Fibroblast of peridontal ligament (primary cell): ENCODE measurements around the gene GLP1R.

ENCODE experiments used
- DNase-seq: peaks from one replicate; pipeline ENCODE4 v3.0.0-alpha.2; 2010; ENCODE audit errors: extremely low read depth

GLP1R gene

DNA sequence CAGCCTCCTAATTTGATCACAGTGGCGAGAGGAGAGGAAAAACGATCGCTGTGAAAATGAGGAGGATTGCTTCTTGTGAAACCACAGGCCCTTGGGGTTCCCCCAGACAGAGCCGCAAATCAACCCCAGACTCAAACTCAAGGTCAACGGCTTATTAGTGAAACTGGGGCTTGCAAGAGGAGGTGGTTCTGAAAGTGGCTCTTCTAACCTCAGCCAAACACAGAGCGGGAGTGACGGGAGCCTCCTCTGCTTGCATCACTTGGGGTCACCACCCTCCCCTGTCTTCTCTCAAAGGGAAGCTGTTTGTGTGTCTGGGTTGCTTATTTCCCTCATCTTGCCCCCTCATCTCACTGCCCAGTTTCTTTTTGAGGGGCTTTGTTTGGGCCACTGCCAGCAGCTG, 37.7 kb downstream of the GLP1R start:
- DNase-seq = no peak

DNA sequence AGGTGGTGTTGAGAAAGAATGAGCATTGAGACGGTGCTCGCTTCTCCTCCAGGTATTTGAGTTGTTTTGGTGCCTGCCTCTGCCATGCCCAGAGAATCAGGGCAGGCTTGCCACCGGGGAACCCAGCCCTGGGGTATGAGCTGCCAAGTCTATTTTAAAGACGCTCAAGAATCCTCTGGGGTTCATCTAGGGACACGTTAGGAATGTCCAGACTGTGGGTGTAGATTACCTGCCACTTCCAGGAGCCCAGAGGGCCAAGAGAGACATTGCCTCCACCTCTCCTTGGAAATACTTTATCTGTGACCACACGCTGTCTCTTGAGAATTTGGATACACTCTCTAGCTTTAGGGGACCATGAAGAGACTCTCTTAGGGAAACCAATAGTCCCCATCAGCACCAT, 38.1 kb downstream of the GLP1R start:
- no peak for DNase-seq

DNA sequence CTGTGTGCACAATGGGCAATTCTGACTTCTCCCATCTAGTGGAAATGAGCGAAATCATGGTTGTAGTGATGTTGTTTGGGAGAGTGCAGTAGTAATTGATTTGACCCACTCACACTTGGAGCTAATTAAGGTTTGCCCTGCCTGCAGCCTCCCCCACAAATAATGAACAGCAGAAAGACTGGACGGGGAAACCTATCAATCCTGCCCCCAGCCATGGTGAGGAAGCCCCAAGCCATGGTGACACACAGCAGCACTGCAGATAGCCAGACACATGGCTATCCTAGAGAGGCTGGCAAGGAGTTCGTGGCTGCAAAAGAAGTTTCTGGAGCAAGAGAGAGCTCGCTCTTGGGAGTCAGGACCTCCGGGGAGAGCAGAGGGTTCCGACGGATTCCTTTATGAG, 38.6 kb downstream of the GLP1R start:
- DNase-seq = no peak

DNA sequence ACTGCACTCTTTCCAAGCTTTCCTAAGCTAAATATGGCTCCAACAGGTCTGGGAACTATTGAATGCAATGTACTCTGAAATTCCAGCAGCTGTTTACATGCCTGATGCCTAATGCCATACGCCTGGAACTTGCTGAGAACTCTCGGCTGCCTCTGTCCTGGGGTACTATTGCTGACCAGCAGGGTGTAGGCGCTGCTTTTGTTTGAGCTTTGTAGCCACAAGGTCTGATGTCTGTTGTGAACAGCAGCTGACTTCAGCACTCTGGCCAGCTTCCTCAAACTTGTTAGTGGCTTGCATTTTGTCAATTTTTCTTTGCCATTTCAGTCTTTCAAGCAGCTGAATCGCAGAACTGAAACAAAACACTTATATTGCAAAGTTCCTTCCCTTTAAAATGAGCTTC, 39.8 kb downstream of the GLP1R start:
- peak; percentile 78 for DNase-seq

DNA sequence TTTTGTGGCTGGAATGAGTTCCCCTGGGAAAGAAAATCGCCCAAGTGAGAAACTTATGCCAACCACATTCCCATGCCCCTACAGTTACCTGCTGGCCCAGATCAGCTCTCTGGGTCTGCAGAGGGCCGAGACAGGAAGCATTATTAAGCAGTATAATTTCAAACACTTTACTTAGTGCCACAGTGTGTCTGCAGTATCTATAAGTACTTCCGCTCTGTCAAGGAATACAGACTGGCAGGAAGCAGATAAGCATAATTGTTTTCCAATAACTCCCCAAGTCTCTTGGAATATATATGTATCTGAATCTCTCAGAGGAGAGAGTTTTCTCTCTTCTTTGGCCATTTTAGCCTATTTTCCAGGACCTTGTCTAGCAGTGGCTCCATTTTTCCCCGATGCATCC, 41.5 kb downstream of the GLP1R start:
- DNase-seq = no peak

DNA sequence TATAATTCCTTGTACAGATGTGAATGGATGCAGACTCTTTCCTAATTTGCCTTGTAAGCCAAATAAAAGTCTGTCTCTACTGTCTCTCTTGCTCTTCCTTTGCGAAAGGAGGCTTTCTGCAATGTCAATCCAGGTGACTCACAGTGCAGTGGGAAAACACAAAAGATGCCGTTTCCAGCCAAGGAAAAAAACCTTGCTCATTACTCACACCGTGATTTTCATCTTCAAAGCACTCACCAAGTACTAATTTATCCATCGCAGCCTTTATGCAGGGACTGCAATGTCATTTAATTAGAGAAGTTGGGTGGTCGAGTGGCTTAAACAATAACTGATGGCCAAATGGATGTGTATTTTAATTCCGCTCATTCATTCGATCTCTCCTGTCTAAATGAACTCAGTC, 42.6 kb downstream of the GLP1R start:
- DNase-seq = no peak

DNA sequence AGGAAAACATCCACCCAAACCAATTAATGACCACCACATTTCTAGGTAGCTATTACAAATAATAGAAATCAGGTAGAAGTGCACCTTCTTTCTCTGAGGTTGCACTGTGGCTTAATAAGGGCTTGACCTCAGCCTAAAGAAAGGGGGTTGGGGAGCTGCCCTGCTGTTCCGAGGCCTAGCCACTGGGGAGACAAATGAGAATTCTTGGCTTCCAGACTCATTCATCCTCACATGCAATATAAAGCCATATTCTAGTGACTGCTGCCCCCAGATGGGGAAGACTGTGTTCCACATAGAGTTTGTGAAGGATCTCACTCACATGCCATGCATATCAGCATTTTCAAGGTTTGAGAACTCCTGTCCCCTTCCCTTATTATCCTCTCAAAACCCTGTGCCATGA, 43.5 kb downstream of the GLP1R start:
- no peak for DNase-seq

DNA sequence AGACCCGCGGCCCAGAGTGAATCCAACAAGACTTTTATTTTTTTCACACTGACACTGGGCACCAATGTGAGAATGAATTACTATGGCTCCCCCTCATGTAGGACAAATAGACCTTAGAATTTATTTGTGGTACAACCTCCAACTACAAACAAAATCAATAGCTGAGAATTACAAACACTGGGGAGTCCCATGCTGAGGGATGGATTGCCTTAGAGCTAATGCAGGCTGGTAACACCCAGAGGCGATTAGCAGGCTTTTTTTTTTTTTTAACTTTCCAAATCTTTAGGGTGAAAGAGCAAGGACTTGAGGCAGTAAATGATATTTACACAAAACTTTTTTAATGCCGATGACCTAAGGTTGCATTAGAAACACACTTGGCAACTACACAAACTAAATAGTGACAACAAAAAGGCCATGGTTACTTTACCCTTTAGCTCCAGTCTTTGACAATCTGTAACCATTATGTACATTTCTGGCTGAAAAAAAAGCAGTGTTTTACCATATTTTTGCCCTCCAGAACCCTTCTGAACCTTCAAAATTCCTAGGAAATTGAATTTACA, 44.6 kb downstream of the GLP1R start:
- no peak for DNase-seq

DNA sequence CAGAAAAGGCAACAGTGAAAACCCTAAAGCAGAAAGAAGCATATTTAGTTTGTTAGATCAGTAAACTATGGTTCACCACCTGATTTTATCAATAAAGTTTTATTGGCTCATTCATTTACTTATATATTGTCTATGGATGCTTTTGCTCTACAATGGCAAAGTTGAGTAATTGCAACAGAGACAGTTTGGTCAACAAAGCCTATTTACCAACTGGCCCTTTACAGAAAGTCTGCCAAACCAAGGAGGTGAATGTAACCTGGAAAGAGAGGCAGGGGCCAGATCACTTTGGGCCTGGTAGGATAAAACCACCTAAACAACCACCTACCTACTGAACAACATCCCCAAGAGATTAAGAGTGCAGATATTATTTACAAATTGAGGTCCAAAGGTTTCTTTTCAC, 47.0 kb downstream of the GLP1R start:
- DNase-seq = no peak

DNA sequence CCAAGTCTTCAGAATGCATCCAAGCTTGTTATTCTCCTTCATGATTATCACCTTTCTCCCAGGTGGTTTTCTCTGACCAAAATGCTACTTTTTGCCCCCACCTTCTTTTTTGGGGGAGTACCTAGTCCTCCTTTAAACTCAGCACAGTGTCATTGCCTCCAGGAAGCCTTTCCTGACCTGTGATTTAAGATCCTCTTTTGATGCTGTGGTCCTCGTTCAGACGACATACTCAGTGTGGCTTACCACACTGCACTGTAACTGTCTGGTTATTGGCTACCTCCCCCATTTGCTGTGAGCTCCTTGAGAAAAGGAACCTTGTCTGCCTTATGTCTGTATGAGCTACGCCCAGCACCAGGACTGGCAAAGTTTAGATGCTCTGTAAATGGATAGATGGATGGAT, 51.8 kb downstream of the GLP1R start:
- DNase-seq = no peak

DNA sequence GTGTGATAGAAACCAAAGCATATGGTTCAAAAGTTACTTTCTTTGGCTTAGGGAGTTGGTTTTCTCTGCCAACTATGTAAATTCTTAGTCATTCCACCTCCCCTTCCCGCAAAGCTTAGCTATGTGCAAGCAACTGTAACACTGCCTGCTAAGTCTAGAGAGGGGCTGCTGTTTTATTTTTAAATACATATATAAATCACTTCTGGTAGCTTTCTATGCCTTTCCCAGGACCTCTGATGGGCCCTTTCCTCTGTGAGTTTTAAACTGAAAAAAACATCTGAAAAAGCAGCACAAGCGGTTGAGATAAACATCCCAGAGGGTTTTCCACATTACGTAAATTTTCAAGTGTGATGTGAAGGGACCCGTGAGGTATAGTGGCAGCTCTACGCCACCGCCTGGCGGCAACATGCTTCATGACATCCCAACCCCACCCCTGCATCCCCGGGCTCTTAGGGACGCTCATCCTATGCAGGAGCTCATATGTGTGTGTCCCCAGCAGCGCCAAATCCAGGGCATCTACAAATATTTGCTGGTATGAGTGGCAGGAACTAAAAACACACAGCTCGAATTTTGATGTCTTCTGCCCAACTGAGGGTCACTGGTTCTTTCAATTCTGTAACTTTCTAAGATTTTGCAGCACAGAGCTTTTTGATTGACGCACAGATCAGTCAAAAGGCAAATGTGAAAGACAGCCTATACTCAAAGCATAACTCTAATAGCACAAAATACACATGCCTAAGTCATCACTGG, 53.7 kb downstream of the GLP1R start:
- DNase-seq = peak; percentile 83

DNA sequence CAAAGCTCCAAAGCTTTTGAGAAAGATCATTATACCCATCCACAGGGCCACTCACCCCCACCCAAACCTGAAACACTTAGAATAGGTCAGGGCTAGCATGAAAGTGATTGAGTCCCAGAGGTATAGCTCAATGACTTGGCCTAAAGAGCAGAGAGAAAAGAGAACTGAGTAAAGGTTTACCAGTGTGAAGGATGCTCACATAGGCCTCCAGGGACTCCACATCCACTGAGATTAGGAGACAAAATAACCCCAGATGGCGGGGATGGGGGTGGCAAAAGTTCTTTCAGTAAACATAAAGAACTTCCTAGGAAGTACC, 54.2 kb downstream of the GLP1R start:
- no peak for DNase-seq

DNA sequence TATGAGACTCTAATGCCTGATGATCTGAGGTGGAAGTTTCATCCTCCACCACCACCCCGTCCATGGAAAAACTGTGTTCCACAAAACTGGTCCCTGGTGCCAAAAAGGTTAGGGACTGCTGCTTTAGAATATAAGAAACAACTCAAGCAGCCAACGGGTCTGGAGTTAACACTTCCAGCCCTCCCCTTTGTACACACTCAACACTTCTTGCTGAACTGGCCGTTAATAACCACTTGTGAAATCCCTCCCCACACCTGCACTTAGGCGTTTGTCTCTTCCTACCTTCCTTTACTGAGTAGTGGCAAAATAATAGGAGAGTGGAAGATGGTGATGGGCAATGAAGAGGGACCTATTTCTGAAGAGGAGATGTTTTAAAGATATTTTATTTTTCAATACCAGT, 55.9 kb downstream of the GLP1R start:
- no peak for DNase-seq

DNA sequence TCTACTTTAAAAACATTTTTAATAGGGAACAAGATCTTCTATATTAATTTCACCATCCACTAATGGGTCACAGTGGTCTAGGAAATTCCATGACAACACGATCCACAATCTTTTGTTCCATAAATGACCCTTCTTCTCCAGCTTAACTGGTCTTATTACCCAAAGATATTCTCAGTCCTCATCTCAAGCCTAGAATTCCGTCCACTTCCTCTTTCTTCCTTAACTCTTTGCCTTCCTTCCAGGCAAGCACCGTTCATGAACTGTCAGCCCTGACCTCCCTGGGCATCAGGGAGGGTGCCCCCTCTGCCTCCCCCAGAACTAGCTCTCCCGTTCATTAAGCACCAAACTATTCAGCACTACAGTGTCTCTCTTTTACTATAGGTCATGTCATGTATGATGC, 58.5 kb downstream of the GLP1R start:
- DNase-seq = no peak

DNA sequence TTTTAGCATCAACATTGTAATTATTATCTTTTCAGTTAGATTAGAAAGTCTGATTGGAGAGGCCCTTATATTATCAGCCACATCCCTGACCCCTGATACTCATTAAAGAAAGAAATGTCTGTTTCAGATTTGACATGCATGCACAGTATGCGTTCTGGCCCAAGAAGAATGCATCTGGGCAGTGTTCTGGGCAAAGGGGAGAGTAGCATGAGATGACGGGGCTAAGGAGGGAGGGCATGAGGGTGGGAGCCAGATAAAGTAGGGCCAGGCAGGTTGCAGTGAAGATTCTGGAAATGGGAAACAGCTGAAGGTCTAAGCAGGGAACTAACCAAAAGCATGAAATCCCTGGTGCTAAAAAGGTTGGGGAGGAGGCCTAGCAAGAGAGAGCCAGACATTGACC, 59.1 kb downstream of the GLP1R start:
- no peak for DNase-seq

DNA sequence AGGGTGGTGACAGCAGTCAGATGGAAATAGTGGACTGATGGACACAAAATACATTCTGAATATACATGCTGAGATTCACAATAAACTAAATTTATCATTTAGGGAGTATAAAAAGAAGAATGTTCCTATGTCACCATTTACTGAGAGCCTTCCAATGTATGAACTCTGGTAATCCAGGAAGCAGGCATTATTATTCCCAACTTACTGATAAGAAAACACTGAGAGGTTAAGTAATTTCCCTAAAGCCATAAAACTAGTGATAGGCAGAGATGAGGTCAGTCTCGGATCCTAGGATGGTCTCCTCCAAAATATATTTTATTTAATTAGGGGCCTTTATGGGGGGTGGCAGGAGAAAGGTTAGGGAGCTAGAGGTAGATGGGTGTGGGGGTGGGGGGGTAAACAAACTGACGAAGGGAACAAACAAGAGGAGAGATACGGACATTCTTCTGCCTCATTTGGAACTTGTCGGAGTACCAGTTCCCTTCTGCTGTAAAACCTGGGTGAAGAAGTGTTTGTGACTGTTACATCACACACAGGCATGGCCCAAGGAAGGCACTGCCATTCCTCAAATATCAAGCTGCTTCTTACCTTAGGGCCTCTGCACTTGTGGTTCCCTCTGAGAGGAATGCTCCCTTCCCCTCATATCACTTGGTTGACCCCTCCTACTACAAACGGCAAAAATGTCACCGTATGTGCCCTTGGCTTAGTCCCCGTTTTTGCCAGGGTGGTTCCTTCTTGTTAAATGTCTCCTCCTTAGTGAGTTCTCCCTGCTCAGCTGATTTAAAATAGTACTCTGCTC, 59.7 kb downstream of the GLP1R start:
- no peak for DNase-seq

DNA sequence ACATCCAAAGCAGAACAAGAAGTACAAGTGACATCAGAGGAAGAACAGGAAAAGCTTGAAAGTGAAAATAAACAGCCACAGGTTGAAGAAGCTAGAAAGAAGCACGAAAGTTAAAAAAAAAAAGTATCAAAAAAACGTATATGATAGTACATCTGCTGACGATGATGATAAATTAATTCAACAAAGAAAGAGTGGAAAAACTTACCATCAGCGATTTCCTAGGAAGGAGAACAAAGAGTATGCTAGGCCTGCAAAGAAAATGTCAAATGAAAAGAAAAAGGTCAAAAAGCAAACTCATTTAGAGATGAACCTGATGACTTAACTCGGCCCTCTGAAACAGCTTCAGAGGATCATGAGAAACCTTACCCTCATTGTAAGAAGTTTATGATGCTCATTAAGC, 62.7 kb downstream of the GLP1R start:
- DNase-seq = no peak

DNA sequence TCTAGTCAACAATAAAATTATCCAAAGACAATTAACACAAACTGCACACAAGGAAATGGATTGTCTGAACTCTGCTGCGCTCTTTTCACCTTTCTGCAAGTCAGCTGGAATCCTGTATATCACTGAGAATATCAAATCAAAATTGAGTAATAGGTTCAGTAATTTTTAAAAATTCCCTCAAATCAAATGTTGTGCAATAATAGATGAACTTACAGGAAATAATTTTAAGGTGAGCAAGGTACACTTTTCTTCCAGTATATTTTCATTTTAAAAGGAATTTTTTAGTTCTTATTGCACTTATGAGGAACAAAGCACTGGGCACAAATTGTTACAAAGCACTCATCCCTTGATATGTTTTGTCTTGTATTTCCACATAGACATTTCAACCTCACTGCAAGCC, 65.2 kb downstream of the GLP1R start:
- DNase-seq = no peak

DNA sequence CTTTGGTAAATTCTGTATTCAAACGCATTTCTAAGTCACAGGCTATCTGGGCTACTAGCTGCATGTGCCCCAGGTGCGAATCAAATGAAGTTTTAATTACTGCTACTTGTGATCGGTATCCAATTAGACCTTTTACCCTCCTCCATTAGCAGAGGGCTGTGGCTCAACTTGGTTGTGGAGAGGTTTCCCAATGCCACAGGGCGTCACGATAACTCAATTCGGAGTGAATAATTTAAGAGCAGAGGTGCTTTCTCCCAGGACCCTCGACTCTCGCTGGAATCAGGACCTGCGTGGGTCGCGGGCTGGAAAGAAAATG, 65.8 kb downstream of the GLP1R start:
- DNase-seq = no peak

DNA sequence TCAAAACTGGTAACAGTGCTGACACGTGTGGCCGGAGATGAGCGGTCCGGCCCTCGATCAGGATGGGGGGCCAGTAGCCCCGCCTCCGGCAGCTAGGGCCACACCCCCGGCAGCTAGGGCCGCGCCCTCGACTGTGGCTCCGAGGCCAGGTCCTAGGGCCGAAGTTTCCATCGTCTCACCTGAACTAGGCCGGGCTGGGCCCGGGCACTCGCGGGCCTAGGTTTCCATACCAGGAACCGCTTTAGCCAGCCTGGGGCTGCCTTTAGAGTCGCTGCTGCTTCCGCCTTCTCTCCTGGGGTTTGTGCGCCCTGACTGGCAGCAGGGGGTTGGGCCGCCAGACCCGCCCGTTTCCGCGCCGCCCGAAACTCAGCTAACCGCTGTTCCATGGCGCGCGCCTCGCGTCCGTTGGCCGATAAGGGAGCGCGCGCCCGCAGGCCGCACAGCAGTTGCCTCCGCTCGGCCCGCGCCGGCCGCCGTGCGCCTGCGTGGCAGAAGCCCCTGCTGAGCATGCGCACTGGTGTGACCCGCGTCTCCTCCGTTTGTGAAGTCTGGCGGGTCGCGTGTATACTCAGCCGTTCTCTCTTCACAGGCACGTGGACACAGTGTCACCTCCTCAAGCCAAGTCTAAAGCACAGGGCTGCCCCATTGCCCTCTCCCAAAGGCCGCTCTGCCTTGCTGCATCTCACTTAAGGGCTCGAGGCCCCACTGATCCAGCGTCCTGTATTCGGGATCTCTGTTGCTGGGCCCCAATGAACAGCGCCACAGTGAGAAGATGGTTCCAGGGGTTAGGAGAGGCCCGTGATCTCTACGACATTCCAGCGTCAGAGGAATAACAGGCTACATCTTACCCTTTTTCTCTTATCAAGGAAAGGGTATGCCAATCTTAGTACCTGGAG, 66.4 kb downstream of the GLP1R start, which contains the start of gene SAYSD1:
TSS of gene SAYSD1 (minus strand) at position 483 of the 896 bp plus-strand sequence. CDS start at position 386, 97 bp downstream.
- DNase-seq = peak; percentile 87

DNA sequence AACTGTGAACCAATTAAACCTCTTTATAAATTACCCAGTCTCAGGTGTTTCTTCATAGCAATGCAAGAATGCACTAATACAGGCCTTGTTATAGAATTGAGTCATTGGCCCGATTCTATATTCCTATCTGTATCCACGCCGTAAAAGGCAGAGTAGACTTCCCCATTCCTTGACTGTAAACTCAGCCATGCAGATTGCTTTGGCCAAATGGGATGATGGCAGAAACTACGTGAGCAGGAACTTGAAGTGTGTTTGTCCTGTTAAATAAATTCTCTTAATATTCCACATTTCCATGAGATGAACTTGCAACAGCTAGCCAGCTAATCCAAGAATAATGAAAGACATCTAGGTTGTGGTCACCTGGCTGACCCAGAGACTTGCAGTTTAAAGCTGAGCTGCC, 70.3 kb downstream of the GLP1R start:
- no peak for DNase-seq

DNA sequence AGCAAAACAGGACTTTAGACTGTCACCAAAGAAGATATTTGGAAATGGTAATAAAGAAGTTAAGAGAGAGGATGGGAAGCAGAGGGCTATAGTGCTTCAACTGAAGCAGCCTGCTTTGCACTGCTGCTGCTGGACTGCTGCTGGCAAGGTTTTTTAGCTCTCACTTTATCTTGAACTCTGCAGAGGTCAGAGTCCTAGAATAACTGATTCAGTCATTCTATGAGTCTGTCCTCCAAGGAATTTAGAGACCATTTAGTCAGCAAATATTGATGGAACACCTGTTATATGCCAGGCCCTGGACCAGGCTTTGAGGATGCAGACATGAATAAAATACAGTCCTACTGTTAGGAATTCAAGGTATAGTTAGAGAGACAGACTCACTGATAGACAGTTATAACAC, 75.5 kb downstream of the GLP1R start:
- no peak for DNase-seq
